ENCODE results near the gene ARL17B.
"Not testable (repeated sequence)": the region's sequence is repeated elsewhere in the genome, so short reads cannot be mapped to it uniquely, and the experiment has no call there.

DNA sequence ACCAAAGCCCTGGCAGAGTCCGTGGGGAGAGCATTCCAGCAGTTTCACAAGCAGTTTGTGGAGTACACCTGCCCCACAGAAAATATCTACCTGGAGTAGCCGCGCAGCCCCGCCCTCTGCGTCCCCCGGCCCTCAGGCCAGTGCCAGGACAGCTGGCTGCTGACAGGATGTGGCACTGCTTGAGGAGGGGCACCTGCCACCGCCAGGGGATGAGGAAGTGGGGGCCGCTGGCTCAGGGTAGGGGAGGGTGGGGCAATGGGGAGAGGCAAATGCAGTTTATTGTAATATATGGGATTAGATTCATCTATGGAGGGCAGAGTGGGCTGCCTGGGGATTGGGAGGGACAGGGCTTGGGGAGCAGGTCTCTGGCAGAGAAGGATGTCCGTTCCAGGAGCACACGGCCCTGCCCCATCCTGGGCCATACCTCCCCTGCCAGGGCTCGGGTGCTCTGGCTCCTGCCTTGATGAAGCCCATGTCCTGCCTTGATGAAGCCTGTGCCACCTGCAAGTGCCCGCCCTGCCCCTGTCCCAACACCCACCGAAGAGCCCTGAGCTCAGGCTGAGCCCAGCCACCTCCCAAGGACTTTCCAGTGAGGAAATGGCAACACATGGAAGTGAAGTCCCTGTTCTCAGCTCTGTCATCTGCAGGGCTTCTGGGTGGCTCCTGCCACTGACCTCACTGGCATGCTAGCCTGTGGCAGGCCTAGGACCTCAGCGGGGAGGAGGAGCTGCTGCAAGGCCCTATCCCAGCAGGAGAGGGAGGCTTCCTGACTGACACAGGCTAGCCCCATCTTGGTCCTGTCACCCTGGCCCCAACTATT lies 116.4 kb downstream of the ARL17B start:
- TF ChIP-seq, protein P1, sequence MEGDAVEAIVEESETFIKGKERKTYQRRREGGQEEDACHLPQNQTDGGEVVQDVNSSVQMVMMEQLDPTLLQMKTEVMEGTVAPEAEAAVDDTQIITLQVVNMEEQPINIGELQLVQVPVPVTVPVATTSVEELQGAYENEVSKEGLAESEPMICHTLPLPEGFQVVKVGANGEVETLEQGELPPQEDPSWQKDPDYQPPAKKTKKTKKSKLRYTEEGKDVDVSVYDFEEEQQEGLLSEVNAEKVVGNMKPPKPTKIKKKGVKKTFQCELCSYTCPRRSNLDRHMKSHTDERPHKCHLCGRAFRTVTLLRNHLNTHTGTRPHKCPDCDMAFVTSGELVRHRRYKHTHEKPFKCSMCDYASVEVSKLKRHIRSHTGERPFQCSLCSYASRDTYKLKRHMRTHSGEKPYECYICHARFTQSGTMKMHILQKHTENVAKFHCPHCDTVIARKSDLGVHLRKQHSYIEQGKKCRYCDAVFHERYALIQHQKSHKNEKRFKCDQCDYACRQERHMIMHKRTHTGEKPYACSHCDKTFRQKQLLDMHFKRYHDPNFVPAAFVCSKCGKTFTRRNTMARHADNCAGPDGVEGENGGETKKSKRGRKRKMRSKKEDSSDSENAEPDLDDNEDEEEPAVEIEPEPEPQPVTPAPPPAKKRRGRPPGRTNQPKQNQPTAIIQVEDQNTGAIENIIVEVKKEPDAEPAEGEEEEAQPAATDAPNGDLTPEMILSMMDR (IDR thresholded peaks at IDR 0.05 in 4 of 5, conservative IDR thresholded peaks at IDR 0.05 in 1 of 5), result not testable (repeated sequence)
- TF ChIP-seq POLR2A (IDR thresholded peaks at IDR 0.05), result not testable (repeated sequence)
